PC-9 (cell line): ENCODE results near the gene ARHGEF17.

Experiments used
- CTCF ChIP-seq: fragments of 200-600 bp; sonication (generic); conservative IDR thresholded peaks from 2 replicates; pipeline ENCODE4 v1.6.1; 2017; ENCODE audit warnings: mixed run types, antibody characterized with exemption, mild to moderate bottlenecking, moderate library complexity
- EZH2 ChIP-seq: fragments of 200-600 bp; sonication (generic); IDR thresholded peaks from 2 replicates; pipeline ENCODE4 v1.8.0; 2017; ENCODE audit warnings: antibody characterized with exemption, low read depth

- TF ChIP-seq EZH2 = no peak
- TF ChIP-seq CTCF = no peak
Observed at GRCh38 chr11:73326929-73327811, 19.1 kb downstream of the ARHGEF17 start.
